Parathyroid adenoma (tissue), 2 donors: ENCODE results near the gene LZTS2.

ENCODE experiments used
- H2AFZ ChIP-seq: fragments of 300-600 bp; sonication (generic); one replicate; pipeline ENCODE4 v1.7.0; 2017; ENCODE audit warnings: antibody characterized with exemption, mild to moderate bottlenecking
- H3K27ac ChIP-seq: fragments of 300-600 bp; sonication (generic); one replicate; pipeline ENCODE4 v1.7.0; 2017
- H3K27me3 ChIP-seq: fragments of 300-600 bp; sonication (generic); one replicate; pipeline ENCODE4 v1.7.0; 2017; ENCODE audit warnings: low read length; ENCODE audit not compliant: control insufficient read depth, insufficient read depth
- H3K36me3 ChIP-seq: fragments of 300-600 bp; sonication (generic); one replicate; pipeline ENCODE4 v1.7.0; 2017; ENCODE audit warnings: low read length; ENCODE audit not compliant: control insufficient read depth, insufficient read depth
- H3K4me1 ChIP-seq: fragments of 300-600 bp; sonication (generic); one replicate; pipeline ENCODE4 v1.7.0; 2017; ENCODE audit warnings: control low read depth
- H3K4me2 ChIP-seq: fragments of 300-600 bp; sonication (generic); one replicate; pipeline ENCODE4 v1.7.0; 2017; ENCODE audit warnings: low read length
- H3K4me3 ChIP-seq: fragments of 300-600 bp; sonication (generic); one replicate; pipeline ENCODE4 v1.7.0; 2017; ENCODE audit warnings: low read depth, low read length
- H3K79me2 ChIP-seq: fragments of 300-600 bp; sonication (generic); one replicate; pipeline ENCODE4 v1.7.0; 2017; ENCODE audit warnings: control low read depth
- H3K9ac ChIP-seq: fragments of 300-600 bp; sonication (generic); one replicate; pipeline ENCODE4 v1.7.0; 2017; ENCODE audit warnings: mild to moderate bottlenecking
- H3K9me3 ChIP-seq: fragments of 300-600 bp; sonication (generic); one replicate; pipeline ENCODE4 v1.7.0; 2017; ENCODE audit warnings: low read length; ENCODE audit not compliant: control insufficient read depth
- TF ChIP-seq, protein P1 (sequence below): fragments of 300-600 bp; sonication (generic); IDR thresholded peaks from one replicate; pipeline ENCODE4 v1.7.0; 2017; ENCODE audit warnings: antibody characterized with exemption, mild to moderate bottlenecking
- donor health status: primary hyperparathyroidism.

The LZTS2 gene

DNA sequence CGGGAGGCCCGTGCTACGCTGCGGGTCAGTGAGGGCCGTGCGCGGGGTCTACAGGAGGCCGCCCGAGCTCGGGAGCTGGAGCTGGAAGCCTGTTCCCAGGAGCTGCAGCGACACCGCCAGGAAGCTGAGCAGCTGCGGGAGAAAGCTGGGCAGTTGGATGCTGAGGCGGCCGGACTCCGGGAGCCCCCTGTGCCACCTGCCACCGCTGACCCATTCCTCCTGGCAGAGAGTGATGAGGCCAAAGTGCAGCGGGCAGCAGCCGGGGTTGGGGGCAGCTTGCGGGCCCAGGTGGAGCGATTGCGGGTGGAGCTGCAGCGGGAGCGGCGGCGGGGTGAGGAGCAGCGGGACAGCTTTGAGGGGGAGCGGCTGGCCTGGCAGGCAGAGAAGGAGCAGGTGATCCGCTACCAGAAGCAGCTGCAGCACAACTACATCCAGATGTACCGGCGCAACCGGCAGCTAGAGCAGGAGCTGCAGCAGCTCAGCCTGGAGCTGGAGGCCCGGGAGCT is 7.0 kb downstream of the LZTS2 start:
- no peak overlapping the region for H3K4me2 ChIP-seq

DNA sequence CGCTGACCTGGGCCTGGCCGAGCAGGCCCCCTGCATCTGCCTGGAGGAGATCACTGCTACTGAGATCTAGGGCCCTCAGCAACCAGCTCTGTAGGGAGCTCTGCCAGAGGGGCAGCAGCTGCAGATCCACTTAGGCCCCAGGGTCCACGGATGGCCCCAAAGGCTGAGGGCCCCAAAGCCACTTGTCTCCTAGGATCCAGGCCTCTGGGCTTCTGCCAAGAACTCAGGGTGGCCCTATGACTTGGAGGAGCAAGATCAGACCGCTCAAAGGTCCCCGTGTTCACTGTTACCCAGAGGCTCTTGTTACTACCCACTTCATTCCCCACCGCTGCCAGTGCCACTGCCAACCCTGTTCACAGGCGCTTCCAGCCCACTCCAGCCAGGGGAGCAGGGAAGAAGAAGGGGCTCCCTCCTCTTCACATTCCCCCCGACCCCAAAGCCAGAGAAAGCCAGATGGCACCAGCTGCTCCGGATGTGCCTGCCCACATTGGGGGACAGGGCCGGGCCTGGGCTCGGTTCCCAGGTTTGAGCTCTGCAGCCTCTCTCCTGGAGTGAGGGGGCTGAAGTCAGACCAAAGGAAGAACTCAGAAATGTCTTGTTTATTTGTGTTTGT is 7.6 kb downstream of the LZTS2 start:
- Histone ChIP-seq H3K9me3 (no peaks in the 10 kb centered on the region), H3K27me3 (no peaks in the 10 kb centered on the region), H3K9ac (no peak overlapping the region), H3K4me1 (no peaks in the 10 kb centered on the region), H3K79me2 (no peaks in the 10 kb centered on the region), H3K36me3 (no peaks in the 10 kb centered on the region), H2AFZ (no peak overlapping the region), H3K4me2 (no peak overlapping the region), H3K4me3 (no peak overlapping the region), H3K27ac (no peak overlapping the region)
- TF ChIP-seq, protein P1, sequence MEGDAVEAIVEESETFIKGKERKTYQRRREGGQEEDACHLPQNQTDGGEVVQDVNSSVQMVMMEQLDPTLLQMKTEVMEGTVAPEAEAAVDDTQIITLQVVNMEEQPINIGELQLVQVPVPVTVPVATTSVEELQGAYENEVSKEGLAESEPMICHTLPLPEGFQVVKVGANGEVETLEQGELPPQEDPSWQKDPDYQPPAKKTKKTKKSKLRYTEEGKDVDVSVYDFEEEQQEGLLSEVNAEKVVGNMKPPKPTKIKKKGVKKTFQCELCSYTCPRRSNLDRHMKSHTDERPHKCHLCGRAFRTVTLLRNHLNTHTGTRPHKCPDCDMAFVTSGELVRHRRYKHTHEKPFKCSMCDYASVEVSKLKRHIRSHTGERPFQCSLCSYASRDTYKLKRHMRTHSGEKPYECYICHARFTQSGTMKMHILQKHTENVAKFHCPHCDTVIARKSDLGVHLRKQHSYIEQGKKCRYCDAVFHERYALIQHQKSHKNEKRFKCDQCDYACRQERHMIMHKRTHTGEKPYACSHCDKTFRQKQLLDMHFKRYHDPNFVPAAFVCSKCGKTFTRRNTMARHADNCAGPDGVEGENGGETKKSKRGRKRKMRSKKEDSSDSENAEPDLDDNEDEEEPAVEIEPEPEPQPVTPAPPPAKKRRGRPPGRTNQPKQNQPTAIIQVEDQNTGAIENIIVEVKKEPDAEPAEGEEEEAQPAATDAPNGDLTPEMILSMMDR, result no peak

More for the DNA sequence above, 7.0 kb downstream of the LZTS2 start:
- H3K27me3 ChIP-seq, result no peaks in the 10 kb centered on the region
- no peak overlapping the region for H3K4me3 ChIP-seq
- no peaks in the 10 kb centered on the region for H3K36me3 ChIP-seq
- no peak overlapping the region for H3K9ac ChIP-seq
- H2AFZ ChIP-seq, result no peak overlapping the region
- TF ChIP-seq, protein P1, result no peak
- no peaks in the 10 kb centered on the region for H3K9me3 ChIP-seq
- peaks cover 5% of the 10 kb centered on the region for H3K4me1 ChIP-seq
- H3K79me2 ChIP-seq, result peaks cover 3% of the 10 kb centered on the region
- no peak overlapping the region for H3K27ac ChIP-seq

DNA sequence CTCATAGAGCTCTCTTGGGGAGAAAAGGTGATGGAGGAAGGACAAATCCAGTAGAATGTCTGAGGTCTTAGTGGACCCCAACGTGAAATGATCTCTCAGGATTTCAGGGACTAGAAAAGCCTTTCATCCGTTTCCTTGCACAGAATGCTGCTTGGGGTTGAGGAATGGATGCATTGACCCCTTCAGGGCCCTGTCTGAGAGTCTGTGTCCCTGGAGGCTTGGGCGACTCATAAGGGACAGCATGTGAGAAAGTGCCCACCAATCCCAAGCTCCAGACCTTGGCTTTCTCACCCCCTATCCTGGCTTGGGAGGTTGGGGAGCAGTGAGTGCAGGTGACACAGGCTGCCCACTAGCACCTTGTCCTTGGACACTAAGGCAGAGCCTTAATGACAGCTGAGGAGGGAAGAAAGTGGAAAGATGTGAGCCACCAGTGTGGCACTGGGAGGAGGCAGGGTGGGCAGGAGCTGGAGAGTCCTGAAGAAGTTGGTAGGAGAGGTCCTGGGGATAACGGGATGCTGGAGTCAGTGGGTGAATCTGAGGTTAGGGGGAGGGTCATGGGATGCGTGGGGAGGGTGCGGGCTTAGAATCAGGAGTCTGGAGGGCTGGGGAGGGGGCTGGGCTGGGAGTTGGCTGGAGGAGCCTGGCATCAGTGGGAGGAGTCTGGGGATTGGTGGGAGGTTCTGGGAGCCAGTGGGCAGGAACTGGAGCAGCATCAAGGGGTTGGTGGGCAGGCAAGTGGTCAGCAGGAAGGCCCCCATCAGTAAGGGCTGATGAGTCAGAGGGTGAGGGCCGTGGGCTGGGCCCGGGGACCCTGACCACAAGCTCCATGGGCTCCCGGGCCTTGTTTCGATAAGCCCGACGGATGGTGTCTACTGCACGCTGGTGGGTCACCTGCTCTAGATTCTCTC is 8.6 kb downstream of the LZTS2 start:
- TF ChIP-seq, protein P1, result no peak
- Histone ChIP-seq H3K4me2 (no peak overlapping the region), H3K79me2 (no peaks in the 10 kb centered on the region), H3K9me3 (no peaks in the 10 kb centered on the region), H3K27me3 (no peaks in the 10 kb centered on the region), H3K4me1 (peaks cover 3% of the 10 kb centered on the region), H3K36me3 (no peaks in the 10 kb centered on the region), H3K27ac (no peak overlapping the region), H3K4me3 (no peak overlapping the region), H2AFZ (no peak overlapping the region), H3K9ac (no peak overlapping the region)

DNA sequence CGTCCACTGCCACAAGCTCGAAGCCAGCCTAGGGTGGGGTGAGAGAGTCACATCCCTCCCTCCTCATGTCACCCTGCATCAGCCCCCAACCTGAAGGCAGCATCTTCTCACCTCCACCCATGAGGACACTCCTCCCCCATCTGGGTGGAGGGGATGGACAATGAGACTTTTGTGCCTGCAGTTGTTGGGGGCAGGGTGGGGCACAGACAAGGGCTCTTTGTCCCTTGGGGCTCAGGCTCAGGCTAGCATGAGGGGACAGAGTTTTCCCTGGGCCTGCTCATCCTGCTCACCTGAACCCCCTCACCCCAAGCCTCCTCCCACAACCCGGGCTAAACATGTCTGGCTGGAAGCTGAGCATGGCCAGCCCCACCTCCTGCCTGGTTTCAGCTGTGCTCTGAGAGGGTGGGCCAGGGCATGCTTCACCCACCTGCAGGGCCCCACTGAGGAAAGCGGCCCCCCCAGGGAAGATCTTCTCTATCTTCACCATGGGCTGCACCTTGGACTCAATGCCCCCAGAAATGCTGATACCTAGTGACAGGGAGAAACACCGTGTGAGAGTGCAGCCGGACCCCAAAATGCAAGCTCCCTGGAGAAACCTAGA is 9.3 kb downstream of the LZTS2 start:
- H3K79me2 ChIP-seq, result no peaks in the 10 kb centered on the region
- H3K4me1 ChIP-seq, result peaks cover 7% of the 10 kb centered on the region
- no peak overlapping the region for H3K27ac ChIP-seq
- H3K4me3 ChIP-seq, result no peak overlapping the region
- H2AFZ ChIP-seq, result no peak overlapping the region
- H3K9ac ChIP-seq, result no peak overlapping the region
- H3K27me3 ChIP-seq, result no peaks in the 10 kb centered on the region
- H3K4me2 ChIP-seq, result no peak overlapping the region
- no peaks in the 10 kb centered on the region for H3K9me3 ChIP-seq
- H3K36me3 ChIP-seq, result no peaks in the 10 kb centered on the region
- TF ChIP-seq, protein P1, result no peak
